ENCODE measurements around the gene FILIP1.

The FILIP1 gene

GRCh38 chr6:75377386-75377785, 116.2 kb downstream of the FILIP1 start:
- no peak for DNase-seq

GRCh38 chr6:75376347-75377024, 117.1 kb downstream of the FILIP1 start:
- DNase-seq = no peak

- DNase-seq = no peak
Measured at GRCh38 chr6:75374961-75375400, 118.6 kb downstream of the FILIP1 start.

GRCh38 chr6:75372884-75373283, 120.7 kb downstream of the FILIP1 start:
- no peak for DNase-seq

GRCh38 chr6:75370011-75370410, 123.6 kb downstream of the FILIP1 start:
- DNase-seq = no peak

GRCh38 chr6:75368864-75369402, 124.7 kb downstream of the FILIP1 start:
- DNase-seq = no peak

GRCh38 chr6:75368151-75368779, 125.3 kb downstream of the FILIP1 start:
- DNase-seq = no peak

GRCh38 chr6:75363304-75363703, 130.3 kb downstream of the FILIP1 start:
- no peak for DNase-seq

- DNase-seq = no peak
Measured at GRCh38 chr6:75353644-75354043, 140.0 kb downstream of the FILIP1 start.

- no peak for DNase-seq
Measured at GRCh38 chr6:75351570-75351969, 142.0 kb downstream of the FILIP1 start.

- no peak for DNase-seq
Measured at GRCh38 chr6:75350808-75351207, 142.8 kb downstream of the FILIP1 start.

- DNase-seq = no peak
Measured at GRCh38 chr6:75350156-75350555, 143.4 kb downstream of the FILIP1 start.

- DNase-seq = no peak
Measured at GRCh38 chr6:75349262-75349984, 144.2 kb downstream of the FILIP1 start.

- no peak for DNase-seq
Measured at GRCh38 chr6:75348882-75349261, 144.7 kb downstream of the FILIP1 start.

GRCh38 chr6:75347898-75348610, 145.5 kb downstream of the FILIP1 start:
- no peak for DNase-seq

GRCh38 chr6:75345413-75345812, 148.2 kb downstream of the FILIP1 start:
- DNase-seq = no peak

- no peak for DNase-seq
Measured at GRCh38 chr6:75344455-75344854, 149.1 kb downstream of the FILIP1 start.

GRCh38 chr6:75344021-75344420, 149.6 kb downstream of the FILIP1 start:
- no peak for DNase-seq

- DNase-seq = no peak
Measured at GRCh38 chr6:75337835-75338580, 155.6 kb downstream of the FILIP1 start.

- DNase-seq = no peak
Measured at GRCh38 chr6:75334266-75335040, 159.1 kb downstream of the FILIP1 start.

GRCh38 chr6:75333676-75334200, 159.9 kb downstream of the FILIP1 start:
- DNase-seq = no peak

All from activated CD4-positive, alpha-beta T cell treated with anti-CD3 and anti-CD28 coated beads for 4 hours (primary cell).